SK-MEL-5 (cell line): ENCODE data around the gene CLSTN3. TPM values are rescaled to one million over a fixed set of nuclear protein-coding genes. Genes with fewer than 3 reads are reported as not detected.
A peak's percentile ranks its signal among the peaks of the same experiment; 100 is the strongest.

Experiments used
- DNase-seq: peaks from one replicate; pipeline ENCODE4 v3.0.0-alpha.2; 2016; ENCODE audit warnings: low read depth, low spot score
- in situ Hi-C: cut with HindIII; loops from 2 replicates; pipeline ENCODE4 v1.10.0; 2016; ENCODE audit warnings: low sequenced_read_pairs, high pct_unique_total_duplicates, low pct_unique_long_range_greater_than_20kb
- total RNA-seq: library from RNA; depleted of rRNA; stranded (reverse); fragments of >200 nt; shearing (Covaris generic); gene quantifications from 2 replicates; pipeline ENCODE4 v1.2.3, GENCODE V29; 2014

CLSTN3 gene
- total RNA-seq, 1 experiment from 2014 or later, result 1.0 TPM

- in situ Hi-C loops, result no loop called here
- no peak for DNase-seq
Observed at GRCh38 chr12:7141351-7142005, 11.3 kb downstream of the CLSTN3 start.

- DNase-seq, result peak; percentile 80
- in situ Hi-C loops, result no loop called here
Observed at GRCh38 chr12:7142056-7142644, 12.0 kb downstream of the CLSTN3 start.

GRCh38 chr12:7142809-7143465 lies 12.8 kb downstream of the CLSTN3 start:
- DNase-seq, result no peak
- in situ Hi-C loops, result no loop called here

- DNase-seq, result no peak
- in situ Hi-C loops, result no loop called here
Observed at GRCh38 chr12:7143564-7143963, 13.4 kb downstream of the CLSTN3 start.

- in situ Hi-C loops, result no loop called here
Observed at GRCh38 chr12:7144414-7145120, 14.4 kb downstream of the CLSTN3 start.

GRCh38 chr12:7145671-7146070 lies 15.5 kb downstream of the CLSTN3 start:
- in situ Hi-C loops, result no loop called here
- no peak for DNase-seq

More at GRCh38 chr12:7144414-7145120, 14.4 kb downstream of the CLSTN3 start:
- peak; percentile 57 for DNase-seq

- in situ Hi-C loops, result no loop called here
- no peak for DNase-seq
Observed at GRCh38 chr12:7146228-7146627, 16.1 kb downstream of the CLSTN3 start.

GRCh38 chr12:7146906-7147305 lies 16.7 kb downstream of the CLSTN3 start:
- in situ Hi-C loops, result no loop called here
- DNase-seq, result no peak

- DNase-seq, result no peak
- in situ Hi-C loops, result no loop called here
Observed at GRCh38 chr12:7150356-7150755, 20.2 kb downstream of the CLSTN3 start.

GRCh38 chr12:7150841-7151240 lies 20.7 kb downstream of the CLSTN3 start:
- in situ Hi-C loops, result no loop called here
- no peak for DNase-seq

GRCh38 chr12:7151532-7151931 lies 21.4 kb downstream of the CLSTN3 start:
- in situ Hi-C loops, result no loop called here
- no peak for DNase-seq

- in situ Hi-C loops, result no loop called here
- no peak for DNase-seq
Observed at GRCh38 chr12:7152818-7153217, 22.6 kb downstream of the CLSTN3 start.

GRCh38 chr12:7154042-7154441 lies 23.9 kb downstream of the CLSTN3 start:
- in situ Hi-C loops, result no loop called here
- no peak for DNase-seq

- no peak for DNase-seq
Observed at GRCh38 chr12:7154901-7155470, 24.8 kb downstream of the CLSTN3 start.

GRCh38 chr12:7155471-7156034 lies 25.4 kb downstream of the CLSTN3 start:
- in situ Hi-C loops, result no loop called here
- DNase-seq, result no peak

More at GRCh38 chr12:7154901-7155470, 24.8 kb downstream of the CLSTN3 start:
- in situ Hi-C loops, result no loop called here

- DNase-seq, result no peak
- in situ Hi-C loops, result no loop called here
Observed at GRCh38 chr12:7156259-7157197, 26.4 kb downstream of the CLSTN3 start.

- in situ Hi-C loops, result no loop called here
- no peak for DNase-seq
Observed at GRCh38 chr12:7157391-7157790, 27.2 kb downstream of the CLSTN3 start.
